OCI-LY3 (cell line): ENCODE measurements around the gene NIP7.

ENCODE experiments used
- EZH2phosphoT487 ChIP-seq: fragments of 200-600 bp; shearing (Covaris generic); IDR thresholded peaks from 2 replicates; pipeline ENCODE4 v1.6.1; 2018; ENCODE audit warnings: antibody characterized with exemption, mixed run types, low read depth
- TF ChIP-seq, protein P1 (sequence below): fragments of 200-600, 300-600 bp; sonication (generic); IDR thresholded peaks from 2 replicates; pipeline ENCODE4 v1.5.1; 2014; ENCODE audit warnings: antibody characterized with exemption, low read length, low read depth

DNA sequence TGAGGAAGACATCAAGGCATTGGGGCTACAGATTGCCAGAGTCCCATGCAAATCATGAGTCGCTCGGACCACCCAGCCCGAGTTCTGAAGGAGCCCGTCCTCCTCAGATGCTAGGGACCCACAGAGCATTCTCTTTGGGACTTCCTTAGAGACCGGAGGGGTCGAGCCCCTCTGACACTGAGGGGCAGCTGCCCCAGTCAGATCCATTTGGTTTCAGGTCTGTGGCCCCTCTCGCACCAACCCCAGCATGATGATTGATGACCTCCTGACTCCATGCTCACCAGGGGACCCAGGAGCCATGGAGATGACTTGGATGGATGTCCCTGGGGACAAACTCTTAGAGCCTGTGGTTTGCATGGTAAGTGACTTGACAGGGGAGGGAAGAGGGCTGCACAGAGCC, 17.2 kb upstream of the NIP7 start:
- TF ChIP-seq, protein P1, sequence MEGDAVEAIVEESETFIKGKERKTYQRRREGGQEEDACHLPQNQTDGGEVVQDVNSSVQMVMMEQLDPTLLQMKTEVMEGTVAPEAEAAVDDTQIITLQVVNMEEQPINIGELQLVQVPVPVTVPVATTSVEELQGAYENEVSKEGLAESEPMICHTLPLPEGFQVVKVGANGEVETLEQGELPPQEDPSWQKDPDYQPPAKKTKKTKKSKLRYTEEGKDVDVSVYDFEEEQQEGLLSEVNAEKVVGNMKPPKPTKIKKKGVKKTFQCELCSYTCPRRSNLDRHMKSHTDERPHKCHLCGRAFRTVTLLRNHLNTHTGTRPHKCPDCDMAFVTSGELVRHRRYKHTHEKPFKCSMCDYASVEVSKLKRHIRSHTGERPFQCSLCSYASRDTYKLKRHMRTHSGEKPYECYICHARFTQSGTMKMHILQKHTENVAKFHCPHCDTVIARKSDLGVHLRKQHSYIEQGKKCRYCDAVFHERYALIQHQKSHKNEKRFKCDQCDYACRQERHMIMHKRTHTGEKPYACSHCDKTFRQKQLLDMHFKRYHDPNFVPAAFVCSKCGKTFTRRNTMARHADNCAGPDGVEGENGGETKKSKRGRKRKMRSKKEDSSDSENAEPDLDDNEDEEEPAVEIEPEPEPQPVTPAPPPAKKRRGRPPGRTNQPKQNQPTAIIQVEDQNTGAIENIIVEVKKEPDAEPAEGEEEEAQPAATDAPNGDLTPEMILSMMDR: no peak
- no peak for TF ChIP-seq EZH2phosphoT487
